ENCODE data around the gene ZNF474. TPM values are rescaled to one million over a fixed set of nuclear protein-coding genes. Genes with fewer than 3 reads are reported as not detected.

ZNF474 gene
- total and polyA plus RNA-seq, 2 of the 4 experiments (the other 2 are of a cell fraction), result 0.24 to 0.54 TPM

GRCh38 chr5:122089096-122090013 is 40.0 kb upstream of the ZNF474 start:
- POLR2A ChIA-PET (ENCODE audit: unreplicated experiment), result no interaction called here
- intact Hi-C loops (cut with micrococcal nuclease), result no loop called here
- 0 out of 4 replicates have a peak, but pooled peaks cover 0 to 8% of the 10 kb centered on the region in 2 experiments for H3K79me1 ChIP-seq (ENCODE audit: low read depth in 1 of 2, low read length in 2 of 2)

More at GRCh38 chr5:122089096-122090013, 40.0 kb upstream of the ZNF474 start:
- peak overlapping the region; percentile 8; the same call in 1 of the 2 replicates for H3K23ac ChIP-seq (ENCODE audit: low read depth, low read length)
- no peak overlapping the region for H3K56ac ChIP-seq (ENCODE audit: extremely low read depth, insufficient read depth, low read length)
- H2AK5ac ChIP-seq (ENCODE audit: low read depth, low read length), result peak overlapping the region; percentile 71; the same call in 1 of the 2 replicates
- no peaks in the 10 kb centered on the region for H4K20me1 ChIP-seq (ENCODE audit: insufficient read depth, low read length)
- H3K4ac ChIP-seq (ENCODE audit: low read depth, low read length), result peak overlapping the region; percentile 22; the same call in 1 of the 2 replicates
- ATAC-seq (ENCODE audit: low read depth) (peak; percentile 57), DNase-seq (peak; percentile 94)
- H3K36me3 ChIP-seq (ENCODE audit: control insufficient read depth, insufficient read depth, low read length), result no peaks in the 10 kb centered on the region
- no TSS peak for BruUV-seq (replicated peaks)
- peak overlapping the region; percentile 55 to 61; a peak in 3 of 4 replicates for H4K8ac ChIP-seq (ENCODE audit: low read depth in 2 of 2, low read length in 2 of 2)
- no peaks in the 10 kb centered on the region for H3K27me3 ChIP-seq (ENCODE audit: control insufficient read depth, insufficient read depth, low read length)
- CTCF ChIA-PET, result interaction anchor here (2.2 kb wide), 1 partner anchor 67 kb away, joined by 6 read pairs; no protein-coding TSS in a partner anchor
- H3K27ac ChIP-seq (ENCODE audit: insufficient read depth, low read length), result peak overlapping the region; percentile 13; the same call in 1 of the 2 replicates
- H3K9ac ChIP-seq (ENCODE audit: low read depth, low read length), result no peak overlapping the region
- peak overlapping the region; percentile 56; the same call in 1 of the 2 replicates for H4K5ac ChIP-seq (ENCODE audit: low read depth, low read length)
- peak overlapping the region; percentile 85 for H4K91ac ChIP-seq (ENCODE audit: insufficient read depth, low read depth, low read length)
- peak overlapping the region; percentile 92 for H2BK5ac ChIP-seq (ENCODE audit: low read depth, low read length, poor library complexity, severe bottlenecking)
- no peak overlapping the region for H3K4me2 ChIP-seq (ENCODE audit: low read depth, low read length)
- no peak overlapping the region for H2AK9ac ChIP-seq (replicated peaks; ENCODE audit: low read depth, low read length, poor library complexity)
- TF ChIP-seq RFX5 (IDR thresholded peaks at IDR 0.05; ENCODE audit: low read depth, low read length) (no peak), CTCF (conservative IDR thresholded peaks at IDR 0.05; ENCODE audit: low read depth, low read length) (no peak), MAFK (IDR thresholded peaks at IDR 0.05; ENCODE audit: low read depth, low read length) (no peak; the same call in 1 of the 2 replicates), FOS (IDR thresholded peaks at IDR 0.05; ENCODE audit: low read depth, low read length) (peak; percentile 80), BHLHE40 (IDR thresholded peaks at IDR 0.05; ENCODE audit: low read depth, low read length) (peak; percentile 45; the same call in 1 of the 2 replicates), CHD1 (IDR thresholded peaks at IDR 0.05; ENCODE audit: low read depth, low read length) (no peak), ELK1 (IDR thresholded peaks at IDR 0.05; ENCODE audit: borderline replicate concordance, low read depth, low read length) (no peak), SMC3 (IDR thresholded peaks at IDR 0.05; ENCODE audit: low read depth, low read length) (no peak), NFE2L2 (IDR thresholded peaks at IDR 0.05; ENCODE audit: low read depth, low read length) (no peak)
- H3K4me1 ChIP-seq (ENCODE audit: control insufficient read depth, insufficient read depth, low read length), result peaks cover 10% of the 10 kb centered on the region
- dilution Hi-C loops (cut with HindIII; ENCODE audit: low sequenced_read_pairs, unreplicated experiment) (no loop called here), in situ Hi-C loops (cut with MboI; ENCODE audit: low sequenced_read_pairs) (loop anchor here (5.0 kb wide), 1 partner anchor 68 kb away; no protein-coding TSS in a partner anchor)
- H3K4me3 ChIP-seq (ENCODE audit: insufficient read depth, low read depth, low read length), result no peak overlapping the region
- peak overlapping the region; percentile 69 for H2BK120ac ChIP-seq (ENCODE audit: low read depth, low read length)
- peak overlapping the region; percentile 53; the same call in 2 of the 3 replicates for H2BK15ac ChIP-seq (ENCODE audit: low read depth, low read length)
- H3K9me1 ChIP-seq (ENCODE audit: insufficient read depth, low read length), result 0 out of 2 replicates have a peak, but pooled peaks cover 2% of the 10 kb centered on the region
- H3K14ac ChIP-seq (replicated peaks; ENCODE audit: low read depth, low read length), result peak overlapping the region; percentile 61
- no peaks in the 10 kb centered on the region for H3K9me3 ChIP-seq (ENCODE audit: control insufficient read depth, insufficient read depth, low read length)
- H2AFZ ChIP-seq (replicated peaks; ENCODE audit: low read length, poor library complexity), result no peak overlapping the region
- peak overlapping the region; percentile 77; the same call in 1 of the 2 replicates for H2BK20ac ChIP-seq (ENCODE audit: low read depth, low read length)
- WGBS, 2 experiments (ENCODE audit: extremely low coverage in 2 of 2, insufficient read length in 1 of 2), result no CpG with 5 or more reads among the region's 2 CpGs
- H3K18ac ChIP-seq (ENCODE audit: low read depth, low read length), result peak overlapping the region; percentile 63
